HG03175 (cell line): Measurements from ENCODE around the gene TMEM106A.
A peak's percentile ranks its signal among the peaks of the same experiment; 100 is the strongest.
"Not testable (repeated sequence)": the region's sequence is repeated elsewhere in the genome, so short reads cannot be mapped to it uniquely, and the experiment has no call there.

Experiments
- ATAC-seq: cut with Tn5 transposase; IDR thresholded peaks from one replicate; pipeline ENCODE4 v1.9.1; 2021; ENCODE audit warnings: mild to moderate bottlenecking, moderate library complexity; ENCODE audit not compliant: unreplicated experiment

The TMEM106A gene, protein sequence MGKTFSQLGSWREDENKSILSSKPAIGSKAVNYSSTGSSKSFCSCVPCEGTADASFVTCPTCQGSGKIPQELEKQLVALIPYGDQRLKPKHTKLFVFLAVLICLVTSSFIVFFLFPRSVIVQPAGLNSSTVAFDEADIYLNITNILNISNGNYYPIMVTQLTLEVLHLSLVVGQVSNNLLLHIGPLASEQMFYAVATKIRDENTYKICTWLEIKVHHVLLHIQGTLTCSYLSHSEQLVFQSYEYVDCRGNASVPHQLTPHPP

DNA sequence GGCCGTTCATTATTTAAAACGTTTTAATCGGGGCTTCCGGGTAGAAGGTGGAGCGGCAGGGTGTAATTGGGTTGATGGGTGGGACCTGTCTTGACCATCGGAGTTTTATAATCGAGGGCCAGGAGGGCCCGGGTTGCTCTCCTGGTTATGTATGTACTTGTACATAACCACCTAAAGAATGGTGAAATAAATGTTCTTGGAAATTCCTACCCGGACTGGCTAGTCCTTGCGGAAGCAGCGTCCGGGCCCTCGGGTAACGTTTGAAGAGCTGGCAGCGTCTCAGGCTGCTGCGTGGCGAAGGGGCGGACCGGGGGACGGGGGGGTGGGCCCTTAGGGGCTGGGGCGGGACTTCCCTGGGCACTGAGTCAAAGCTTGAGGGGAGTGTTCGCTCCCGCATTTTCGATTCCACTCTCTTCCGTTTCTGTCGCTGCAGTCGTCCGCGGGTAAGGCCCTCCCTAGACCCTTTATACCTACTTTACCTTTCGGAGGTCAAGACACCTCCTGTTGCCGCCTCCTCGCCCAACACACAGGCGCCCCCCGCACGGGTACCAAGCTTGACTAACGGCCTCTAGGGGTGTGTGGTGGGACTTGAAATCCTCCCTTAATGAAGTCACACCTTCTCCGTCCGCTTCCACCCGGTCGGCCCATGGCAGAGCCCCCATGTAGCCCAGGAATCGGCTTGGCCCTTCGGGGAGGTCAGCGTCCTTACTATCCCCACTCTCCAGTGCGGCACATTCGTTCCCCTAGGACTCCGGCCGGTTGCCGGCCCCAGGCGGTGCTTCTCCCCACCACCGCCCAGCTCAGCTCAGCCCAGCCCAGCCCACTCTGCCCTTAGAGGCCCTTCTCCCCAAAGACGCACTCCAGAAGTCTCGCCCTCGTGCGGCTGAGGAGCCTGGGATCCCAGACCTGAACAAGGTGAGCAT, at the start of gene TMEM106A:
TMEM106A (plus strand) TSS at position 396 of the 923 bp plus-strand sequence. CDS start 1,167 bp downstream, outside the sequence.
- ATAC-seq, result peak; percentile 68

DNA sequence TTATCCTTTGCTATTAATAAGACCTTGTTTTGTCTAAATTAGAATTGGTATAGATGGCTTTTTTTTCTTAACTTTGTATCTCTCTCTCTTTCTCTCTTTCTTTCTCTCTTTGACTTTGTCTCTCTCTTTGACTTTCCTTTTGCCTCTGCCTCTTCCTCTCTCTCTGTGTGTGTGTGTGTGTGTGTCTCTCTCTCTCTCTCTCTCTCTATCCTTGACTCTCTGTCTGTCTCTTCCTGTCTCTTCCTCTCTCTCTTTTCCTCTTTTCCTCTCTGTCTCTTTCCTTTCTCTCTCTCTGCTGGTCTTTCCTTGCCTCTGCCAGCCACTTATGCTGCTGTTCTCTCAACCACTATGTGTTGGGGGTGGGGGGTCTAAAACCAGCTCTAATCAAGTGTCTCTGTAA, 45.7 kb upstream of the TMEM106A start:
- ATAC-seq, result not testable (repeated sequence)

DNA sequence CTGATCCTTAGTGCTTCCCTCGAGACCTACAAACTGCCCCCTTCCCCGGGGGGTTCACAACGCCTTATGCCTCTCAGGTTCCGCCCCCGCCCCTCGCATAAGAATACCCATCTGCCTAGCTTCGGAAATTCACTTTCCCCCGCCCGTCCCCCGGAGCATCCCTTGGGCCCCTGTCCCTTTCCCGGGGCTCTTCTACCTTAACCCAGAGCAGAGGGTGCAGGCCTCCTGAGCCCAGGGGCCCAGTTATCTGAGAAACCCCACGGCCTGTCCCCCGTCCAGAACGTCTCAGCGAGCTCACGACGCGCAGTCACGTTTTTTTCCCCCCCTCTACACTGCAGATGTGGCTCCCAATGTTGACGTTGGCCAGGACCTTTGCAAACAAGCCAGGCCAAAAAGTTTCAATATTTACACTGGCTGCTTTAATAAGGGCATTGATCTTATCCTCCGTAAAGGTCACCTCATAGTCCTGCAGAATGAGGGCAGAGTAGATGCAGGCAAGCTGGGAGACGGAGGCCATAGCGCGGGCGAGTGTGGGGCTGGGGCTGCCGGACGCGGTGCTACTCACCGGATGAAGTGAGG, 42.0 kb upstream of the TMEM106A start:
- ATAC-seq, result peak; percentile 25

DNA sequence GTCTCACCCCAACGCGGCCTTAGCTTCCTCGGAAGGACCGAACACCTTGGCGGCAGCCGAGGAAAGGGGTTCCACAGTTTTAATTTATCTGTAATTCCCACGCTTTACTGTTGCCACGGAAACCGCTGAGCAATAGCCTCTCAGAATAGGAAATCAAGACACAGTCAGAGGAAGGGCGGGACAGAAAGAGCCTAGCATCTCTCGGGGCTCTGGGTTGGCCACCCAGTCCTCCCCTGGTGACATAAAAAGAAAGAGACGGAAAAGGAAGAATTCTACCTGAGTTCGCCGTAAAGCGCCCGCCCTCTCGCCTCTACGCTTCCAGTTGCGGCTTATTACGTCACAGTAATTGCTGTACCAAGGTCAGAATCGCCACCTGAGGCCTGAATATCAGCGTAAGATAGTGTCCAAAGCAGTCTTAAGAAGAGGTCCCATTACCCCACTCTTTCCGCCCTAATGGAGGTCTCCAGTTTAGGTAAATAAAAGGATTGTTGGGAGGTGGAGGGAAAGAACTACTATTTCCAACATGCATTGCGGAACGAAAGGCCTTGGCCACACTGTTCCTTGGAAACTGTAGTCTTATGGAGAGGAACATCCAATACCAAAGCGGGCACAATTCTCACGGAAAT, 41.4 kb upstream of the TMEM106A start:
- ATAC-seq, result peak; percentile 70

DNA sequence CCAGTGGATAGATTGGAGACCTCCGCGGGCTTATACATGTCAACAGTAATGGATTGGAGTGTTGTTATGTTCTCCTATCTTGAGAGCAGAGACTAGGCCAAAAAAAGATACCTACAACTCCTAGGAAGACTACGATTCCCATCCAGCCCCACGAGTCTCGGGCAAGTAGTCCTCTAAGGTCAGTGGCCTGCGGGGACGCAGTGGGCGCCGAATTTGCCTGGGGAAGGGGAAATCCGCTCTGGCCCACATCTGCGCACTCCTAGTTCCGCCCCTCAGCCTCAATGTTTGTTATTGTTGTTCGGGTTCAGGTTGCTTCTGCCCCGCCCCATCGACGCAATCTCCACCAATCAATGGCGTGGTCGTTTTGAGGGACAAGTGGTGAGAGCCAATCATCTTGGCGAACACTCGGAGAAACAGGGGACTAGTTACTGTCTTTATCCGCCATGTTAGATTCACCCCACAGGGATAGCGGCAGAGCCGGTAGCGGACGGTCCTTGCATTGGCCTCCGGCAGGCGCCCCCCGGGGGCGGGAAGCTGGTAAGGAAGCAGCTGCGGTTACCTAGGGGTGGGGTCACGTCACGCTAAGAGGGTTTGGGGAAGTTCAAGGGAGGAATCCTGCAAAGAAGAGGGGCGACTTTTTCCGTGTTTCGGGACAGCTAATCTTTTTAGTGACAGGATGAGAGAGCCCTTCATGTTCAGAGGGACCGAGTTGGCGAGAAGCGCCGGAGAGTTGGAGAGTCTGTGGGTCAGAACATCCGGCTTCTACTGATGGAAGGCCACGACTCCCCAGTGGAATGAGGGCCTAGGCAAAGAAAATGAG, 40.7 kb upstream of the TMEM106A start, which contains the start of gene NBR1:
NBR1 (plus strand) TSS at position 449 of the 820 bp plus-strand sequence. CDS start 4,586 bp downstream, outside the sequence.
- peak; percentile 78 for ATAC-seq

DNA sequence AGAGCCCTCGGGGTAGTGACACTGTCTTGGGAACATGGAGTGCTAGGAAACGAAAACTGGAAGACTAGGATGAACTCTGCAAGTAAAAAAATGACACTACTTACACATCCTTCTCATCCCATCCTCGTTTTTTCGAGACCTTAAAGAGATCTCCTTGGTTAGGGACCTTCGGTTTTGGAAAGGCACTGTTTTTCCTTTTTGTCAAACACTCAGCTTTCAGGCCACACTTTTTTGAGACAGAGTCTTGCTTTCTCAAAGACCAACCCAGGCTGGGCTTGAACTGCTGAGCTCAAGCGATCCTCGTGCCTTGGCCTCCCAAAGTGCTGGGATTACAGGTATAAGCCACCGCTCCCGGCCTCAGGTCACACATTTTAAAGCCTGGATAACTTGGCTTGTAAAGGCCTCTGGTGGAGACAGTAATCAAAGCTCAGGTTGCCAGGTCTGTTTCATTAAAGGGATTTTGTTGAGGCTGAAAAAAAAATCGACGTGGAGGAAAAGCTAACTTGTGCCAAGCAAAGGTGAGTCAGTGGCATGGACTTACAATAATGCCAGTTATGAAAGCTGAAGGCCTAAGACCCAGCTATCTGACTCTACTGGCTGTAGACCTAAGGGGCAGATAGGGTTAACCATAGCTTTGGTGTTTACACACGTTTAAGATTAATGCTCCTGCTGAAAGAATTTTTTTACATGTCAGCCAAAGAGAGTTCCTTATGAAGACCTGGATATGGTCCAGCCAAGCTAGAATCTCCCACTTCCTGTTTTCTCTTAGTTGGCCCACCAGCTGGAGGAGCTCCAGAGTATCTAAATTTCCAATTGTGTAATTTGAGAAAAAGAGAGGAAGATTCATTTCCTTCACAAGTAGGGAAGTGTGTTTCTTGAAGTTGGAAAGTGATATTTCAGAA, 39.8 kb upstream of the TMEM106A start:
- no peak for ATAC-seq

DNA sequence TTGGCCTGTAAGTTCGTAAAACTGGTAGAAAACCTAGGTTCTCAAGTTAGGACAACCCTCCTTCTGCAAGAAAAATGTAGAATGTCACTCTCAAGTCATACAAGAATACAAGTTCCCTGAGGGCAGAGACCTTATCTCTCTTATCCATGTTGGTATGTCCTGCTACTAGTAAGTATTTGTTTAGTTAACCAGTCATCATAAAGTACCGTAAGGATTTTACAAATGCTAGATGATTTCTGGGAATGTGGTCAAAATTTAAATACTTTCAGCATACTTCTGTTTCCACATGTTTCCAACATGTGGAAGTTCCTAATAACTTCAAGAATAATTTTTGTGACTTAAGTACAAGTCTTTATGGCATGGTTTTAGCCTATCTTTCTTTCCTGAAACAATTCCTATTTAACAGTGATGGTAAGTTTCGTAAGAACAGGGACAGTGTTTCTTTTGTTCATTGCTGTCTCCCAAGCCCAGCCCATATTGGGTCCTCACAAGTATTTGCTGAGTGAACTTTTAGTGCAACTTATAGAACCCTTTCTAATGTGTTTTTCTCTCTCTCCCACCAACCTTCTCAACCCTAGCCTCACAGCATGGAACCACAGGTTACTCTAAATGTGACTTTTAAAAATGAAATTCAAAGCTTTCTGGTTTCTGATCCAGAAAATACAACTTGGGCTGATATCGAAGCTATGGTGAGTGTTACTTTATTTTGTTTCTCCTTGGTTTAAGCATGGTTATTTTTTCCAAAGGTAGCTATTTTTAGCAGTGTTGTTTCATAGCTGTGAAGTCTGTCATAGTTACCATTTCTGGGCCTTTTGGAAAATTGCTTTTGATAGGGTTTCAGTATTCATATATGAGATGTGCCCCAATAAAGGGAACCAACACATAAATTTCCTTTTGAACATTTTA, 36.2 kb upstream of the TMEM106A start:
- no peak for ATAC-seq

DNA sequence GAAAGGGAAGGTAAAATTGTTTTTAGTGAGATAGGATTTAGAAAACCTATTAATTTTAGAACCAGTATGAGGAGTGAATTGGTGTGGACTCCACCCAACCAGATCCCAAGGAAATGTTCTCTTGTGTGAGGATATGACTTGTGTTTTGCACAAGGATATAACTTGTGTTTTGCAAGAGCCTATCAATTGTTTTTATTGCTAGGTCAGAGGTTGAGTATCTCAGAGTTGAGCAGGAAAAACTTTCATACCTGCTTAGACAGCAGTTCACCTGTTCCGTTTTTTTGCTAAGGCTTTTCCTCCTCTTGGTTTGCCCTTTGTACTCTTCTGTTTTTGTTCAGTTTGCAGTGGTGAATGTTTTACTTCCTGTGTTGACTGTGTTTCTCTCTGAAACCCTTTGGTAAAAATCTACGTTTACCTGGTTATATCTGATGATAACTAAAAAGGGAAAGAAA, 35.5 kb upstream of the TMEM106A start:
- ATAC-seq, result no peak

DNA sequence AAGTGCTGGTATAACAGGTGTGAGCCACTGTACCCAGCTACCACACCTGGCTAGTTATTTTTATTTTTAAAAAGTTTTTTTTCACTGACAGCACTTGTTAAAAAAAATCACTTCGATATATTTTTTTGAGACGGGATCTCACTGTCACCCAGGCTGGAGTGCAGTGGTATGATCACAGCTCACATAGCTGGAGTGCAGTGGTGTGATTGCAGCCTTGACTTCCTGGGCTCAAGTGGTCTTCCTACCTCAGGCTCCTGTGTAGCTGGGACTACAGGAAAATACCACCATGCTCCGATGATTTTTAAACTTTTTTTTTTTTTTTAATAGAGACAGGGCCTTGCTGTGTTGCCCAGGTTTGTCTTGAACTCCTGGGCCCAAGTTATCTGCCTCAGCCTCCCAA, 27.8 kb upstream of the TMEM106A start:
- ATAC-seq, result no peak

DNA sequence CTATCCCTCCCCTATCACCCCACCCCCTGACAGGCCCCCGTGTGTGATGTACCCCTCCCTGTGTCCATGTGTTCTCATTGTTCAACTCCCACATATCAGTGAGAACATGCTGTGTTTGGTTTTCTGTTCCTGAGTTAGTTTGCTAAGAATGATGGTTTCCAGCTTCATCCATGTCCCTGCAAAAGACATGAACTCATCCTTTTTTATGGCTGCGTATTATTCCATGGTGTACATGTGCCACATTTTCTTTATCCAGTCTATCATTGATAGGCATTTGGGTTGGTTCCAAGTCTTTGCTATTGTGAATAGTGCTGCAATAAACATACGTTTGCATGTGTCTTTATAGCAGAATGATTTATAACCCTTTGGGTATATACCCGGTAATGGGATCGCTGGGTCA, 25.0 kb upstream of the TMEM106A start:
- not testable (repeated sequence) for ATAC-seq

DNA sequence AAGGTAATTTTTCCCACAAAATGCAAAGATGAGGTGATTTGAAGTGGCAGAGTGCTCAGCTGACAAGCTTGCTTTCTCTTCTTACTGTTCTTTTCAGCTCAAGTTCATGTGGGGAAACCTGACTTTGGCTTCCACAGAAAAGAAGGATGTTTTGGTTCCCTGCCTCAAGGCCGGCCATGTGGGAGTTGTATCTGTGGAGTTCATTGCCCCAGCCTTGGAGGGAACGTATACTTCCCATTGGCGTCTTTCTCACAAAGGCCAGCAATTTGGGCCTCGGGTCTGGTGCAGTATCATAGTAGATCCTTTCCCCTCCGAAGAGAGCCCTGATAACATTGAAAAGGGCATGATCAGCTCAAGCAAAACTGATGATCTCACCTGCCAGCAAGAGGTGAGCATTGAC, 18.4 kb upstream of the TMEM106A start:
- ATAC-seq, result no peak

DNA sequence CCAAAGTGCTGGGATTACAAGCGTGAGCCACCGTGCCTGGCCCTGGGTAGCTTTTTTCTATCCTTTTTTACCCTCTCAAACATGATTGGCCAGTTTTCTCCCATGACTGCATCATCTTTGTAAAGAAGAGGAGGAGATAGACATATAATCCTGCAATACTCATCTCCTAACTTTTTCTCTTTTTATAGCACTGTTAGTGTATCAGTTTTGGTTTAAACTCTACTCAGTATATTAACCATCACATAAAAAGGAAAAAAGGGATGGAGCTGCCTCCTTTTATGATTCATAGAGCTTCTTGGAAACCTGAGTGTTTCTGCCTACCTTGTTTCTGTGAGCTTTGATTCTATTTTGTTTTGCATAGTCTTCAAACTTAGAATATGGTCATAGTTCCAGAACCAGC, 12.0 kb upstream of the TMEM106A start:
- ATAC-seq, result no peak

DNA sequence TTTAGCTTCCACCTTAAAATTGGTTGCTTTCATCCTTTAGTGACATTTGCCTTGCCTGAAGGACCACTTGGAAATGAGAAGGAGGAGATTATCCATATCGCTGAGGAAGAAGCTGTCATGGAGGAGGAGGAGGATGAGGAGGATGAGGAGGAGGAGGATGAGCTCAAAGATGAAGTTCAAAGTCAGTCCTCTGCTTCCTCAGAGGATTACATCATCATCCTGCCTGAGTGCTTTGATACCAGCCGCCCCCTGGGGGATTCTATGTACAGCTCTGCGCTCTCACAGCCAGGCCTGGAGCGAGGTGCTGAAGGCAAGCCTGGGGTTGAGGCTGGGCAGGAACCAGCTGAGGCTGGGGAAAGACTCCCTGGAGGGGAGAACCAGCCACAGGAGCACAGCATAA, 11.5 kb upstream of the TMEM106A start:
- ATAC-seq, result no peak

DNA sequence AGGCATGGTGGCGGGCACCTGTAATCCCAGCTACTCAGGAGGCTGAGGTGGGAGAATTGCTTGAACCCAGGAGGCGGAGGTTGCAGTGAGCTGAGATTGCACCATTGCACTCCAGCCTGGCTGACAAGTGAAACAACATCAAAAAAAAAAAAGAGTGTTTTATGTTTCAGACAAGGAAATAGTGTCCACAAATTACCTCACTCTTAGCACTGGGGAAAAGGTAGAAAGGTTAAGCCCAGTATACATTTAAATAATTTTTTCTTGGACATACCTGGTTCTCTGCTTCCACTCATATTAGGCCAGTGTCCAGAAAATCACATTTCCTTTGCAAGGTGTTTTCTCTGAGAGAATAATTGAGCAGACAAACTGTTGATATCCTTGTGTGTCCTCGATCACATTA, 8.7 kb upstream of the TMEM106A start:
- not testable (repeated sequence) for ATAC-seq

DNA sequence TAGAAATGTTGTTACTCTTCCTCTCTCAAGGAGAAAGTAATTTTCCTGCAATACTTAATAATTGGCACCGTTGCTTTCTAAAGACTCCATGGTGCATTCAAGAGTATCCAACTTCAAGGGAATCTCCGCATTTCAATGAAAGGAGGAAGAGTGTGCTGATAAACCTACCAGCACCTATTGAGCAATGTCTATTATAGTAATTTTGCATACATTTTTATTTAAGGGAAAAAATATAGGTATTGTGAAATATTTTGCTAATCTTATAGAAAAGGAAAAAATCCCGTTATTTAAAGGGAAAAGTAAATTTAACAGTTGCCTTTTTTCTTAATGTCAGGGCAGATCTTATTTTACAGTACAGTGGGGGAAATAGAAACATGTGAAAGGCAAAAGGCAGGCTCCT, 1.1 kb upstream of the TMEM106A start:
- no peak for ATAC-seq

DNA sequence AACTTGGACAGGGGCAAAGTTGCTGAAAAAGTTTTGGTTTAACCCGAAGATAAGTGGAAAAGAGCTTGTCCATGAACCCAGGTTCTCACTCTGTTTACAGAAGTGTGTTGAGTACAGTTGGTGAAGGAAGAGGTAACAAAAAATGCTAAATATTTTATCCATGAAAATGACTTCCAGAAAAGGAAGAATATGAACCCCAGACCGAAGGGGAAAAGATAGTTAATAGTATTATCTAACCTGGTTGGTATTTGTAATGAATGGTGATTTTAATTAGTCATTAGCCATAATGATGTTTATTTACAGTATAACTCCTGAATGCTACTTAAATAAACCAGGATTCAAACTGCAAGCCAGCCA, 574 bp upstream of the TMEM106A start:
- no peak for ATAC-seq

DNA sequence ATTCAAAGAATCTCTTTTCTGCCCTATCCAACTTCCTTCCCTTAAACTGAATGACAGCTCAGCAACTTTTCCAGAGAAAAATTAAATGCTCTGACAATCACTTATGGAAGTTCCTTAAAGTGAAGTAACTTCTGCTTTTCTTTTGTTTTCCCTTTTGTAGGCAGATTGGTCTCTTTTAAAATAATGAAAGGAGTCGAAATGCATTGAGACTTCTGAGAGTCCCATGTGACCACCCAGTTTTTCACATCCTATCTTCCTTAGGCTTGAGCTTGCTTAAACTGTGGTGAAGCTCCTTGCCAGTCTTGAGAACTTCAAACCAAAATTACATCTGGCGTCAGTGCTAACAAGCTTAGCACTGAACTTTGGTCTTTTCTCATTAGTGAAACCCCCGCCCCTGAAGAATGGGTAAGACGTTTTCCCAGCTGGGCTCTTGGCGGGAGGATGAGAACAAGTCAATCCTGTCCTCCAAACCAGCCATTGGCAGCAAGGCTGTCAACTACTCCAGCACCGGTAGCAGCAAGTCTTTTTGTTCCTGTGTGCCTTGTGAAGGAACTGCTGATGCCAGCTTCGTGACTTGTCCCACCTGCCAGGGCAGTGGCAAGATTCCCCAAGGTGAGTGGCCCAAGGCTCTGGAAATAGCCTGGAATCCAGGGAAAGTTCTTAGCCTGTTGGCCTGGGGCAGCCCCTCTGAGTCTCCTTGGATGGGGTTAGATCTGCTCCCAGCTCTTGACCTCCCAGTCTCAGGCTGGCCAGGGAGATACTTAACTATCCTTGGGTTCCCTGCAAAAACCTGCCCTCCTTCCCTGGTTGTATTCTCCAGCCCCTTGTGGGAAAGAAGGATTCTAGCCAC, 1.2 kb downstream of the TMEM106A start:
- no peak for ATAC-seq
